GM04503 (cell line): ENCODE results near the gene GLYATL1.

ENCODE experiments used
- DNase-seq: peaks from one replicate; pipeline ENCODE4 v3.0.0-alpha.2; 2012; ENCODE audit warnings: low read depth

GLYATL1 gene

DNA sequence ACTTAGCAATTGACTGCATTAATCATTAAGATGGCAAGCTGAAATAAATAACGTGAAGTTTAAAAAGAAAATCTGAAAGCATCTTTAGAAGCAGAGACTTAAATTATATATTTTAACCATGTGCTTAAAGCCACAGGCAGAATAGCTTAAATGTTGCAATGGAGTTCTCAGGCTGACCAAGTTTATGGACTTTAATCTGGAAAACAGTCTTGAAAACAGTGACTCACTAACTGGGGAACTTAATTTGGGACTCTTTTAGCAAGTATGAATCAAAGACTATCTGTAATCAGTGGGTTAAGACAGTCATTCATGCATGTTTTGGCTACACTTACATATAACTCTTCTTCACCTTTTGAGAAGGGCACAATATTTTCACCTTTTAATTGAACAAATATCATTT is 12.6 kb upstream of the GLYATL1 start:
- peak; percentile 20 for DNase-seq

DNA sequence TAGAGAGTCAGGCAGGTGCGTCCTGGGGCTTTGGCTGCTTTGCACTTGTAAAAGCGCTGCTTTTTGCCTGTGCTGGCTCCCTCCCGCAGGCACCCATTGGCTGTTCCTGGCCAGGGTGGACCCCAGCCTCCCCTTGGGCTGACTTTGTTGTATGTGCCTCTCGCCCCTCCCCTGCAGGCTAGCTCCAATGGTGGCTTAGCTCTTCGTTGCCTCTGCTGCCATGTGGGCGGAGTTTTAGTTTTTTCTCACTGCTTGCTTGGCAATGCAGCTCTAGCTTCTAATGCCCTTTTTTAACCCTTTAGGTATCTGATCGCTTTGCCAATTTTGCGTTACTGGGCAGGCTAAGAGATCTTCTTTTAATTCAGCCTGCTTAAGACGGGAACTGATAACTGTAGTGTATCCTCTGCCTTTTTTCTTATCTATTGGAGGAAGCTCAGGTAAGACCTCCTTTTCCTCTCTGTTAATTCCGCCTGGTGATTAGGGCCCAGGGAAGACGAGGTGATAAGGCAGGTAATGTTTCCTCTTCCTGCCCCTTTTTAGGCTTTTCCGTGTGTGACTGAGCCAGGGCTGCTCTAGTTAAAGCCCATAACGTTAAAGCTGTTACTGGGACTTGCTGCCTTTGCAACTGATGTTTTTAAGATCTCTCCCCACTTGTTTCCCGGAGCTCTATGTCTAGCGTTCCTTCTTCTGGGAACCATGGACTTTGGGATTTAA is 11.7 kb upstream of the GLYATL1 start:
- DNase-seq, result no peak

- no peak for DNase-seq
These were observed 11.2 kb upstream of the GLYATL1 start for GRCh38 chr11:58928107-58928499.

GRCh38 chr11:58928691-58929090 is 10.6 kb upstream of the GLYATL1 start:
- no peak for DNase-seq

GRCh38 chr11:58930926-58931325 is 8.4 kb upstream of the GLYATL1 start:
- DNase-seq, result no peak

GRCh38 chr11:58933661-58934060 is 5.6 kb upstream of the GLYATL1 start:
- DNase-seq, result no peak

DNA sequence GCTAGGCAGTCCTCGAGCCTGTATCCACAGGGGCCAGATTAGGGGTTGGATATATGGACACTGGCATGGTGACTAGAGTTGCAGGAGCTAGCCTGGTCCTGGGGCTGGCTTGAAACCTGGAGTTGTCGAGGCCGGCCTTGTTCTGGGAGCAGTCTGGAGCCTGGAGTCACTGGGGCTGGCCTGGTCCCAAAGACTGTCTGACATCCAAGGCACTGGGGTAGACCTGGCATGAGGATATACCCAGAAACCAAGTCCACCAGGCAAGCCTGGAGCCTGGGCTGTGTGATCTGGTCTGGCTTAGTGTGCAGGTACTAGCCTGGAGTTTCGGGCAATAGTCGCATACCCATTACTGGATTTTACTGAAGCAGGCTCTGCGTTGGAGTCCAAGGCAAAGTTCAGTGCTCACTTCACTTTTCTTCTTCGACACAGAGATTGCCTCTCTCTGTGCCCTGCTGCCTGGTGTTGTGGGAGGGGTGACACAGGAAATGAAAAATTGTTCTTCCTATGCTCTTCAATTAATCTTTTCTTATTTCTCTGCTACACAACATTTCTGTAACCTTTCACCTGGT is 4.3 kb upstream of the GLYATL1 start:
- no peak for DNase-seq

DNA sequence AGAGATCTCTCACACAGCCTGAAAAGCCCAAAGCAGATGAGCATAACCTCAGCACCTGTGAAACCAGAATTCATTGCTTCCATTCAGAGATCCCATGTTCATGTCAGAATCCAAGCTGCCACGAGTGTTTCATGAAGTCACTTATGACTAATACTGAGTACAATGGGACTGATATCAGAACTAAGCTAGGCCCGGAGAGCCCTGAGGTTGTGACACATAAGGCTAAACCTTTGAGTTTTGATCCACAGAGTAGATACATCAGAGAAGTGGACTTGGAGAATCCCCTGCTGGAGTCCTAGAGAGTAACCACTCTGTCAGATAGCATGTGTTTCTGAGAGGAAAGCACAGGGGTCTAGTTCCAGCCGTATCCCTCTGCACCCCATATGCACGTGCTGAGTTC is 890 bp upstream of the GLYATL1 start:
- DNase-seq, result no peak

- DNase-seq, result no peak
These were observed 740 bp downstream of the GLYATL1 start for GRCh38 chr11:58940028-58940427.

GRCh38 chr11:58941838-58942237 is 2.5 kb downstream of the GLYATL1 start:
- no peak for DNase-seq

GRCh38 chr11:58945663-58946062 is 6.4 kb downstream of the GLYATL1 start:
- DNase-seq, result no peak

- DNase-seq, result no peak
These were observed 9.9 kb downstream of the GLYATL1 start for GRCh38 chr11:58949184-58949583.

- DNase-seq, result no peak
These were observed 18.6 kb downstream of the GLYATL1 start for GRCh38 chr11:58957922-58958321.

- no peak for DNase-seq
These were observed 19.2 kb downstream of the GLYATL1 start for GRCh38 chr11:58958500-58958899.

DNA sequence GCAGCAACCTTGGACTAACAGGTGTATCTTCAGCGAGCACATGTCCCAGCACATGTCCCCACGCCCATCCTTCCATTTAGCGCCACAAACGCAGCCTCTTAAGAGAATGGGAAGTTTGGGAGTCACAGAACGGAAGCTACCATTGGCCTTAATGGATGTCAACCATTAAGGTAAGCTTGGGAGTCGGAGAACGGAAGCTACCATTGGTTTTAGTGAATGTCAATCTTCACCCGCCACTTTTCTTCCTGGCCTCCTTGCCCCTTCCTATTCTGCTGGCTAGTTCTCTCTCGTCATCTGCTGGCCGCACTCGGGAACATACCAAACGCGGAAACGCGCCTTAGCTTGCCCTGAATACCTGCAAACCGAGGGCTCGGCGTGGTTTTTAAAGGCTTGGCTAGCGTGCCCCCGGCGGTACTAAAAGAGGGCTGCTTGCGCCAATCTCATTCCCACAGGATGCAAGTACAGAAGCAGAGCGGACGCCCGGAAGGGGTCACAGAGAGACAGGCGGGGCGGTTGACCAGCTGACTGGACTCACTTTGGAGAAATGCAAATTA is 24.3 kb downstream of the GLYATL1 start:
- DNase-seq, result no peak

GRCh38 chr11:58965246-58965985 is 26.1 kb downstream of the GLYATL1 start:
- peak; percentile 23 for DNase-seq

- DNase-seq, result no peak
These were observed 29.0 kb downstream of the GLYATL1 start for GRCh38 chr11:58968251-58968711.

- DNase-seq, result no peak
These were observed 38.2 kb downstream of the GLYATL1 start for GRCh38 chr11:58977470-58977869.

- DNase-seq, result no peak
These were observed 39.9 kb downstream of the GLYATL1 start for GRCh38 chr11:58979222-58979621.

DNA sequence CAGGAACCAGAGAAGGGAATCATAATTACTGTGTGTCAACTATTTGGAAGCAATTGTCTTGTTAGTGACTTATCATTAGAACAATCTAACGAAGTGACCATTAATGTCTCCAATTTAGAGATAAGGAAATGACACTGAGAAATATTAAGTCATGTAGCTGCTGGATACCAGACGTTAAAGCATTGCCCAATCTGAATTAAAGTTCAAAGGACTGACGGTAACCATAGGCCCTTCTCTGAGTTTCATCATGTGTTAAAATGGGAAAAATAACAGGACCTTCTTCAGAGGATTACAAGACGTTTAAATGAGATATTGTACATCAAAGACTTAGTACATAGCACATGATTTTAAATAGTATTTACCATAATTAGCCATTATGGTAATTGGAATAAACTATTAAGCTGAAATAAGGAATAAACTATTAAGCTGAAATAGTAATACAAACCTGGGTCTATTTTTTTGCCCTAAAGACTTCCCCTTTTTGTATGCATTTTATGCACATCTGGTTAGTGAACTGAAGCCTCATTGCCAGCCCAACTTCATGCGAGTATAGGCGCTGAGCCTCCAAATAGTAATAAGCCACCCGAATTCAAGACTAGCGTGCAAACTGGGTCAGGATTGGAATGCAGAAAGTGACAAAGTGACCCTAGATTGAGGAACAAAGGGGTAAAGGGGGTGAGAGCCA is 41.0 kb downstream of the GLYATL1 start:
- DNase-seq, result no peak

GRCh38 chr11:58992489-58992888 is 53.2 kb downstream of the GLYATL1 start:
- no peak for DNase-seq

GRCh38 chr11:58994171-58994570 is 54.9 kb downstream of the GLYATL1 start:
- DNase-seq, result no peak
